Epidermal melanocyte (primary cell): Measurements from ENCODE around the gene AHRR.
"Not testable (repeated sequence)": the region's sequence is repeated elsewhere in the genome, so short reads cannot be mapped to it uniquely, and the experiment has no call there.

ENCODE experiments used
- DNase-seq: peaks from one replicate; pipeline ENCODE4 v3.0.0; 2011; ENCODE audit warnings: low spot score; ENCODE audit not compliant: insufficient read length

Gene AHRR

GRCh38 chr5:474232-474839 is 152.8 kb downstream of the AHRR start:
- not testable (repeated sequence) for DNase-seq

- no peak for DNase-seq
Observed at GRCh38 chr5:474840-475661, 153.5 kb downstream of the AHRR start.

- DNase-seq, result no peak
Observed at GRCh38 chr5:475704-476101, 154.2 kb downstream of the AHRR start.

- DNase-seq, result no peak
Observed at GRCh38 chr5:476102-476813, 154.7 kb downstream of the AHRR start.

- DNase-seq, result no peak
Observed at GRCh38 chr5:476814-477175, 155.3 kb downstream of the AHRR start.

GRCh38 chr5:477247-477646 is 155.7 kb downstream of the AHRR start:
- no peak for DNase-seq

- no peak for DNase-seq
Observed at GRCh38 chr5:477871-478270, 156.4 kb downstream of the AHRR start.

GRCh38 chr5:478369-478981 is 157.0 kb downstream of the AHRR start:
- DNase-seq, result no peak

GRCh38 chr5:478982-479535 is 157.5 kb downstream of the AHRR start:
- DNase-seq, result no peak

GRCh38 chr5:479566-480319 is 158.2 kb downstream of the AHRR start:
- no peak for DNase-seq

- DNase-seq, result no peak
Observed at GRCh38 chr5:481347-481746, 159.8 kb downstream of the AHRR start.

- no peak for DNase-seq
Observed at GRCh38 chr5:482021-482420, 160.5 kb downstream of the AHRR start.

GRCh38 chr5:482506-482905 is 161.0 kb downstream of the AHRR start:
- DNase-seq, result no peak

GRCh38 chr5:483011-483410 is 161.5 kb downstream of the AHRR start:
- DNase-seq, result no peak

GRCh38 chr5:483434-484140 is 162.1 kb downstream of the AHRR start:
- DNase-seq, result no peak

GRCh38 chr5:484556-484955 is 163.0 kb downstream of the AHRR start:
- DNase-seq, result no peak

- DNase-seq, result no peak
Observed at GRCh38 chr5:485113-485945, 163.8 kb downstream of the AHRR start.

- DNase-seq, result no peak
Observed at GRCh38 chr5:485946-486491, 164.5 kb downstream of the AHRR start.

- DNase-seq, result not testable (repeated sequence)
Observed at GRCh38 chr5:486597-486996, 165.1 kb downstream of the AHRR start.
